Fibroblast of skin of left quadriceps (primary cell): ENCODE measurements around the gene DGLUCY.
"Not testable (repeated sequence)": the region's sequence is repeated elsewhere in the genome, so short reads cannot be mapped to it uniquely, and the experiment has no call there.

ENCODE experiments used
- DNase-seq, 2 experiments: peaks; one replicate each; pipeline ENCODE4 v3.0.0-alpha.2; 2013; ENCODE audit warnings: low read depth in 2 of 2

The DGLUCY gene

DNA sequence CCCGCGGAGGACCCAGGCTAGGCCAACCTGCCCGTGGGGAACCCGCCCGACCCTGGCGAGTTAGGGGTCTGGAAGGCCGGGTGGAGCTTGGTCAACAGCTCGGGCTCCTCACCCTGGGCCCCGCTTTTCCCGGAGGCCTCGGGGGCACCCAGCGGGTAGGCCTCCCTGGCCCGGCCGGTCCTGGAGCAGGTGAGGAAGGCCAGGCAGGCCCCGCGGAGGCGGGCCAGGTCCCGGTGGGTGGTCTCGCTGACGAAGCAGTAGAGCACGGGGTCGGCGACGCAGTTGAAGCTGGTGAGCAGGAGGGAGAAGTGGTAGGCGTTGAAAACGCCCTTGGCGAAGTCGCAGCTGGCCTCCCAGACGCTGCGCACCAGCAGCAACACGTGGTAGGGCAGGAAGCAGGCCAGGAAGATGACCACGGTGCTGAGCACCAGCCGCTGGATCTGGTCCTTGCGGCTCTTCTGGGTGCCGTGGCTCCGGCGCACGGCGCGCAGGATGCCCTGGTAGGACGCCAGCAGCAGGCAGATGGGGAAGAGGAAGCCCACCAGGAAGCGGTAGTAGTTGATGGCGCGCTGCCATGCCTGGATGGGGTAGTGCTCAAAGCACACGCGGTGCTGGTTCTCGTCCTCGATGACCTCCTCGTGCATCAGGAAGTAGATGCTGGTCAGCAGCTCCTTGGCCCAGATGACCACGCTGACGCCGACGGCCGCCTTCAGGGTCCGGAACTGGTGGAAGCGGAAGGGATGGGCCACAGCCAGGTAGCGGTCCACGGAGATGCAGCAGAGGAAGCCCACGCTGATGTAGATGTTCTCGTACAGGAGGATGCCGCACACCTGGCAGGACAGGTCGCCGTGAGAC lies 120.3 kb downstream of the DGLUCY start:
- no peak for DNase-seq

DNA sequence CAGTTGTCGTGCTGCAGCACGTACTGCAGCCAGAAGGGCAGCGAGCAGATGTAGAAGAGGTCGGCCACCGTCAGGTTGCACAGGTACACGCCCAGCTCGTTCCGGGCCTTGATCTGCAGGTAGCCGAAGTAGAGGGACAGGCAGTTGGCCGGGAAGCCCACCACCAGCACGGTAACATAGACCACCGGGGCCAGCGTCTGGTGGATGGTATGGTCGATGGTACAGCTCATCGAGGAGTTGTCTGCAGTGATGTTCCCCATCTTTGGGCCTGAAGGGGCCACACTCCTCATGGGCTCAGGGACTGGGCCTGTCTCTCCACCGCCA lies 120.9 kb downstream of the DGLUCY start:
- DNase-seq = no peak

DNA sequence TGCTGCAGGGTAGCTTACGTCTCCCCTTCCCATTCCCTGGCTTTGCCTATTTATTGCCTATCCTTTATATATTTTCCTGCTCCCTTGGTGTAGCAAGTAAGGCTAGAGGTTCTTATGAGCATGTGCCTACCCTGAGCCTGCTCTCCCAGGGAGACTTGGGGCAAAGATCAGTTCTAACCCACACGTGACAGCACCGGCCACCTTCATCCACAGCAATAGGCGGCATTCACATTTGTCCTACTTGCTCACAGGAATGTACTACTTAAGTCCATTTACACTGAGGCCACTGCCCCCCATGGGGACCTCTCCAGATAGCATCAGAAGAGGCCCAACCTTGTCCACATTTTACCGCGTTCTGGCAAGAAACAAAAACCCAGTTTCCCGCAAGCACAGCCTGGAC lies 122.0 kb downstream of the DGLUCY start:
- no peak for DNase-seq

DNA sequence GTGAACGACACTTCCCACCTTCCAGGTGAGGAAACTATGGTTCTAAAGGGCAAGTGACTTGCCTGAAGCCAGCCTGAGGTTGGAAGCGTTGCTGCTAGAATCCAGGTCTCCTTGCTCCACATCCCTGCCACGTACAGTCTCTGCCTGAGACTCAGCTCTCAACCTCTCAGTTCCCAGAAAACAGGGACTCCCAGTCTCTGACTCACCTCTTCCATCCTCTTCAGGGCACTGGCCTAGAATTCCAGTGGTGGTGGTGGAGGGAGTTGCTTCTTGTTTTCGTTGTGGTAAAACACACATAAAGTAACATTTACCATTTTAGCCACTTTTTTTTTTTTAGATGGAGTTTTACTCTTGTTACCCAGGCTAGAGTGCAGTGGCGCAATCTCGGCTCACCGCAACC lies 123.3 kb downstream of the DGLUCY start:
- peak; percentile 62 to 64 for DNase-seq

DNA sequence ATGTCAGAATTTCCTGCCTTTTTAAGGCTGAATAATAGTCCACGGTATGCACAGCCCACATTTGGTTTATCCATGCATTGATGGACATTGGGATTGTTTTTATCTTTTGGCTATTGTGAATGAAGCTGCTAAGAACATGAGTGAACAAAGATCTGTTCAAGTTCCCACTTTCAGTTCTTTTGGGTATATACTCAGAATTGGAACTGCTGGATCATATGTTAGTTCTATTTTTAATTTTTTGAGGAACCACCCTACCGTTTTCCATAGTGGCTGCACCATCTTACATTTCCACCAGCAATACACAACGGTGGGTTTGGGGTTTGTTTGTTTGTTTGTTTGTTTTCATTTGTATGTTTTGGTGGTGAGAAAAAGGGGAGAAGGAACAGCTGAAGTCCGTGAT lies 124.2 kb downstream of the DGLUCY start:
- no peak for DNase-seq

DNA sequence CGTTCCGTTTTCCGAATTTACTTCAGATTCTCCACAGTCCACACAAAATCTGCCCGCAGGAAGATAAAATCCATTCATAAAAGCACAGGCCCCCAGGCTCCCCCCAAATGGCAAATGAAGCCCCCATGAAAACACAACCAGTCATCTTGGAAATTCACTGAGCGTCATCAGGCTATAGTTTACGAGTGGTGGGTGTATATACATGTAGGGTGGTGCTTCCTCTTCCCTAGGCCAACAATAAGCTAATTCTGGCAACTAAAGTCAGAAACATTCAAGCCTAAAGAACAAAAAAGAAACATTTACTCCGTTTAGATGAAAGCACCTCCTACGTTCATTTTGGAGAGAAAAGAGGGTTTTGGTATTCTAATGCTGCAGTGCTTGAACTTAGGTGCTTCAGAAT lies 124.8 kb downstream of the DGLUCY start:
- DNase-seq = no peak

DNA sequence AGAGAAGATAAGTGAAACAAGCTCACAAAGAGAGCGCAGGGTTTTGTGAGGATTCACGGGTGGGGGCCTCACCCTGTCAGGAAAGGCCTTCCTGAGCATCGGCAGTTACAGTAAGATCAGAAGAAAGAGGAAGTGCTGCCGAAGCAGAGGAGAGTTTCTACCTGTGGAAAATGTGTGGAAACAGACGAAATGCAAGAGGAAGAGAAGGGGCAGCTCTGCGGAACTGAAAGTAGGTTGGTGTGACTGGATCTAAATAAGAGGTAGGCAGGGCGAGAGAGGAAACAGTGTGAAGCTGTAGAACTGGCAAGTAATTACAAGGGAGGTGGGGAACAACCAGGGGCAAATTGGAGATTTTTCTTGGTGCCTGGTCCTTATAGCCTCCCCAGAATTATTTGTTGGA lies 128.0 kb downstream of the DGLUCY start:
- no peak for DNase-seq

DNA sequence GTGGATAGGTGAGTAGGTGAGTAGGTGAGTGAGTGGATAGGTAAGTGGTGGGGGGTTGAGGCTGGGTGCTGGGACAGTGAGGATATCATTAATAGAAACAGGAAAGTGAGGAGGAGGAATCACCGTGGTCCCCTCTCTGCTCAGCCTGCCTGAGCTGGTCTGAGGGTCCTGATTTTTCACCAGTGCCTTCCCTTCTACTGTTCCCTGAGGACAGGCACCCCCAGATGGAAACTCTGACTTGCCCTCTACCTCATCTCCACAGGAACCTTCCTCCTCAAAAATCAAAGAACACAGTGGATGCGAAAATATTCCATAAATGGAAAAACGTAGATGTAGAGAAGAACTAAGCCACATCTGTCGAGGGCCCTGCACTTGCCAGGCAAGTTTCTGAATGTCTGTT lies 128.8 kb downstream of the DGLUCY start:
- no peak for DNase-seq

DNA sequence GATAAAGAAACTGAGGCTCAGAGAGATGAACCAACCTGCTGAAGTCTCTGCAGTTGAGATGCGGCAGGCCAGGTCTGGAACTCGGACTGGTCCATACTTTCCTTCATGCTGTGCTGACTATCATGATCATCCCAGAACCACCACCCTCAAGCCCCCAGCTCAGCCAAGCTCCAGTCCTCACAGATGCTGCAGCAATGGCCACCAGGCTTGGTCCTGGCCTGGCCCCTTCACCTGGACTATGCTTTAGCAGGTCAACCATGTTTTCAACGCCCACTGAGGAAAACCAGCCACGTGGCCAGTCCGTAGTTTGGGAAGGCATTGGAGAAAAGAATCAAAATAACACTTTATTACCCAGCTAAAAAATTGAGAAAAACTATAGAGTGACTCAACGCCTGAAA lies 129.2 kb downstream of the DGLUCY start:
- DNase-seq = no peak

DNA sequence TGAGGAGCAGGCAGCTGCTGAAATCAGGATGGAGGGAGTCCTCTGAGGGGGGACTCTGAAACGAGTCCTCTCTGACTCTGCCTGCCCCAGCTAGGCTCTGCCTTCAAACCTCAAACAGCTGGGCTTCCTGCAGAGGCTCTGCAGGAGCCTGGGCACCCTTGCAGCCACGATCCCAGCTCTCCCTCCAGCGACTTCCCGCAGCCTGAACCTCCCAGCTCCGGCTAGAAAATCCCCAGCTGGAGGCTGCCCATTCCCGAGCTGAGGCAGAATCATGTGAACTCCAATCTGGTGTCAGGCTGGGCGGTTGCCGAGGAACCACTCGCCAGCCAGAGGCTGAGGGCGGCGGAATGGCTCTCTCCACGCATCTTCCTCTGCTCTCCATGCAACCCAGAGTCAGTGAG lies 130.6 kb downstream of the DGLUCY start, which contains the start of gene GPR68:
TSS of gene GPR68 (minus strand) at position 204 of the 401 bp plus-strand sequence. CDS start 9,654 bp downstream, outside the sequence.
- DNase-seq = peak in 1 of 2 experiments; percentile 22

DNA sequence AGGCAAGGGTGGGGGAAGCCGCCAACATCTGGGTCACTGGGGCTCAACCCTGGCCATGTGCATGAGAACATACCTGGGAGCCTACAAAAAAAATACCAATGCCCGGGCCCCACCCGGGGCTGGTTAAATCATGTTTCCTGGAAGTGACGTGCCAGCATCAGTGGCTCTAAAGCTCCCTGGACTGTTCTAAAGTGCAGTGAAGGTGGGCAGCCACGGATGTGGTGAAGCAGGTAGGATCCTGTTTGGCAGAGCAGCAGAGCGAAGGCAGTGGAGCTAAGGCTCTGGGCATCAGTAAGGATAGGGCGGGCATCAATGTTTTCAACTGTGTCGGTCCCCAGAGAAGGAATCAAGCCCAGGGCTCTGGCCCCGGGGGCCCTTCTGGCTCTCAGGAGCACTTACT lies 131.2 kb downstream of the DGLUCY start:
- no peak for DNase-seq

DNA sequence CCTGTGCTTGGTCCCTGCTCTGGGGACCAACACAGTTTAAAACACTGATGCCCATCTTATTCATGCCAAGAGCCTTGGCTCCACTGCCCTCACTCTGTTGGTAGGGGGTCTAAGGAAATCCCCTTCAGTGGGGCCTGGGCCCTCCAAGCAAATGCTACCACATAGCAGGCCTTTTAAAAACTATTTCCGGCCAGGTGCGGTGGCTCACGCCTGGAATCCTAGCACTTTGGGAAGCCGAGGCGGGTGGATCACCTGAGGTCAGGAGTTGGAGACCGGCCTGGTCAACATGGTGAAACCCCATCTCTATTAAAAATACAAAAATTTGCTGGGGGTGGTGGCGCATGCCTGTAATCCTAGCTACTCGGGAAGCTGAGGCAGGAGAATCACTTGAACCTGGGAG lies 131.7 kb downstream of the DGLUCY start:
- not testable (repeated sequence) for DNase-seq

DNA sequence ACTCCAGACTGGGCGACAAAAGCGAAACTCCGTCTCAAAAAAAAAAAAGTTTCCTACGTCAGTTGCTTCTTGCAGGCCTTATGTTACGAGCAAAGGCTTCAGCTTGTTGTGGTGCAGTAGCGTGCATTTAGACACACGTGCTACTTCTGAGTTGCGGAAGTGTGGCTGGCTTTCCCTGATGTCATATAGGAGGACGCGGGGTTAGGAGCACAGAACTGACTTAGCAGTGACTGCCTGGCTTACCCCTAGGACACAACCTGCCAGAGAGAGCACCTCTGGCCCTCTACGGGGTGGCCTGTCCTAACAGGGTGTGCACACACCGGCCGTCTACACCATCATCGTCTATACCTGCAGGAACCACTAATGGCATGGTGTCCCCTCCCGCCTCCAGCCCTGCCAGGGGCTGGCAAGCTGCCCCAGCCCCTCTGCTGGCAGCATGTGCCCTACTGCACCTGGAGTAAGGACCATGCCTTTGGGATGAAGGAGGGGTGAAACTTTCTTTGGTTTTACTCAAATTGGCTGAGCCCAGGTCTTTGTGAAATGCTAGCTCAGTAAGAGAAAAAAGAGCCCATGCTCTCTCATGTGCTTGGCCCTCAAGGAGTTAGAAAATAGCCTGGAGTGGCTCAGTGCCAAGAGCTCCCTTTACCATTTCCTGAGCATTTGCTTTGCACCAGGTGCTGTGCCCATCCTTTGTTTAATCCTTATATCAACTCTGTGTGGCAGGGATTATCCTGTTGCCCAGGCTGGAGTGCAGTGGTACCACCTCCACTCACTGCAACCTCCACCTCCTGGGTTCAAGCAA lies 132.4 kb downstream of the DGLUCY start:
- no peak for DNase-seq

DNA sequence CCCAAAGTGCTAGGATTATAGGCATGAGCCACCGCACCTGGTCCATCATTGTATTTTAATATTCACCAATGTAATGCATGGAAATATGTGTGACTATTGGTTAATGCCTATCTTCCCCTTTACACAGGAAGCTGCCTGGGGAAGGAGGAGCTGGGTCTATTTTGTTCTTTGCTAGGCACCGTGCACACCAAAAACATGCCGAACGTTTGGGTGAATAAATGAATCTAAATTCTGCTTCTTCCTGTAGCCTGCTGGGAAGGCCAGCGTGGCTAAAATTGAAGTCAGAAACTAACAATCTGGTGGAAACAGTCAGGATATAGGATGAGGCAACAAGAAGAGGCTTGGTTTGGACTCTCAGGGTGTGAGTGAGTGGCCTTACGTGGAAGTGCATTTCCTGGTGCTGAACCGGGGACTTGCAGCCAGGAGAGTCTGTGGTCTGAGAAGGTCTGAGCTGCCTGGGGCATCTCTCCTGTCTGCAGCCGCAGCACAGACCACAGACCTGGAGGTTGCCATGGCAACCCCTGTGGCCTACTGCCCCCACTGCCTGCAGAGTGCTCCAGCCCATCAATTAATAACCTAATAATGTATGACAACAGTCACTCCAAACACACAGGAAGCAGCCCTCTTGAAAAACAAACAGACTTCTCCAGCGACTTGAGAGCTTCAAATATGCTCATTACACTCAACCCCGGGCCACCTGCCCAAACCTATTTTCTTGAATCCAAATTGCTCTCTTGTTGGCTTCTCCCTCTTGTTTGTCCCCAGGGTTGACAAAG lies 136.2 kb downstream of the DGLUCY start:
- no peak for DNase-seq

DNA sequence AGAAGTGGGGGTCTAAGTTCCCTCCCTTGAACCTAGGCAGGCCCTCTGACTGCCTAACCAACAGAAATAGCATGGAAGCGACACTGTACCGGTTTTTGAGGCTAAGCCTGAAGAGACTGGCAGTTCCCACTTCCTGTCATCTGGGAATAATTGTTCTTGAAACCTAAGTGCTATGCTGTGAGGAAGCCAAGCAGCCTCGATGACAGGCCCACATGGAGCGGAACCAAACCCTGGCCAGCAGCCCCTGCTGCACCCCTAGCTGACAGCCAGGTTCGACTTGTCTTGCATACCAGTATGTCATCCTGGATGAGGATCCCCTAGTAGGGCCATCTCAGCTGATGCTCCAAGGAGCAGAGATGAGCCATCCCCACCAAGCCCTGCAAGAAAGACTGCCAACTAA lies 137.0 kb downstream of the DGLUCY start:
- no peak for DNase-seq

DNA sequence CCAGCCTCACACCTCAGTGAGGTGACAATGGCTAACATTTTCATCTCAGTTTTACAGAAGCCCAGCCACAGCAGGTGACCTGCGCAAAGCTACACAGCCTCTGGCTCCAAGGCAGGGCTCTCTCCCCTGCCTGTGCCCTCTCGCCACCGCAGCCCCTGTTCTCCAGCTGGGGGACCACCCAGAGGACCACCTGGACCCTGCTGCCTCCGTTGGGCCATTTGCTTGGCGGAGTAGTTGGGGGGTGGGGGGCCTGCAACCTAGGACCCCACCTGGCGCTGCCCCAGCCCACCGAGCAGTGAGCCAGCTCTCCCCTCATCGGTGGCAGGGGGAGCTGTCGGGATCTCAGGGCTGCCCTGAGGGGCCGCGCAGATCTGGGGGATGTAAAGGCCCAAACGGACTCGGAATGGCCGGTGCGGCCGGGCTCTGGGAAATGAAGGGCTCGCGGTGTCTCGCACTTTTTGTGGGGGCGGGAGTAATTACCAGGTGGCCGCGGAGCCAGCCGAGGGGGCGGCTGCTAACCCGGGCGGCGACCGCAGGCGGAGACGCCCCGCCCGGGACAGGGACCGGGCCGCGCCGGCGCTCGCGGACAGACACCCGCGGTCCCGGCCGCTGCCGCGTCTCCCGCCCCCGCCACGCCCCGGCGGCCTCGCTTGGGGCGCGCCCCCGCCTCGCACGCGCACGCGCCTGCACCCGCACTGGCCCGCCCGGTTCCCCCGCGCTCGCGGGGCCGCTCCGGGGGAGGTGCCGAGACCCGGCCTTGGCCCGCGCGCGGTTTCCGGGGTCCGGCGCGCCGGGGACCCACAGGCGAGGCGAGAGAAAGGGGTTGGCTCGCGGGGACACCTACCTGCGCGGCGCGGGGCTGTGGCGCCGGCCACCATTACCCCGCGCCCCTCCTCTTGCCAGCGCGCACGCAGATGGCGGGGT lies 139.3 kb downstream of the DGLUCY start:
- no peak for DNase-seq

DNA sequence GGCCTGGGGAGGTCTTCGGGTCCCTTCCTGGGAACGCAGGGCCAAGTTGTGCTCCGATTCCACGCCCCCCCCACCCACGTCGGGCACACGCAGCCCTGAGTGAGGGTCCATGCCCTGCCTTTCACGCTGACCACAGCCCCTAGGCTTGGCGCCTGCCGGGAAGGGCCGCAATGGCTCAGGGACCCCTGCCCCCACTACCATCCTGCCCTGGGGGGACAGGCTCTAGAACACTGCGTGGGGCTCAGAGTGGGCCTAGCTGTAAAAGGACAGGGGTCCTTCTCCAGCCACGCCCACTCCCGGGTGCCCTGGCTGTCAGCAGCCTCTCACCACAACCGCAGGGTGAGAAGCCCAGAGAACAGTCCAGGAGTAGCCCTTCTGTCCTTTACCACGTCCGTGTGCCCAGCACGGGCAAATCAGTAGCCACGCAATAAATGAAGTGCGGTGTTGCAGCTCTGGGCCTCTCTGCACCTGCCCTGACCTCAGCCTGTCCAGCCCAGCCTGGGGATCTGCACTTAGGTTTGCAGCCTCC lies 140.0 kb downstream of the DGLUCY start:
- DNase-seq = no peak

DNA sequence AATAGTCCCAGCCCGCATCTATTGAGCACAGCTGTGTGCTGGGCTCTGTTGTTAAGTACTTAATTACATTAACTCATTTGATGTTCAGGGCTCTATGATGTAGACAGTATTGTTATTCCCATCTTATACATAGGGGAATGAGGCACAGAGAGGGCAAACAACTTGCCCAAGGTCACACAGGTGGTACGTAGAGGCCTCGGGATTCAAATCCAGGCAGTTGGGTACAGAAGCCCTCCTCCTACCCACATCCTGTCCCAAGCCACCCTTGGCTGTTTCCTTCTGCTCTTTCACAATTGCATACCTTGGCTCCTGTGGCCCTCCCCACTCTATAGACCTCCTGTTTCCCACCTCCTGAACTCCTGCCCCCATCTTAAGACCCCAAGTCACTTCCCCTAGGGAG lies 140.6 kb downstream of the DGLUCY start:
- no peak for DNase-seq

DNA sequence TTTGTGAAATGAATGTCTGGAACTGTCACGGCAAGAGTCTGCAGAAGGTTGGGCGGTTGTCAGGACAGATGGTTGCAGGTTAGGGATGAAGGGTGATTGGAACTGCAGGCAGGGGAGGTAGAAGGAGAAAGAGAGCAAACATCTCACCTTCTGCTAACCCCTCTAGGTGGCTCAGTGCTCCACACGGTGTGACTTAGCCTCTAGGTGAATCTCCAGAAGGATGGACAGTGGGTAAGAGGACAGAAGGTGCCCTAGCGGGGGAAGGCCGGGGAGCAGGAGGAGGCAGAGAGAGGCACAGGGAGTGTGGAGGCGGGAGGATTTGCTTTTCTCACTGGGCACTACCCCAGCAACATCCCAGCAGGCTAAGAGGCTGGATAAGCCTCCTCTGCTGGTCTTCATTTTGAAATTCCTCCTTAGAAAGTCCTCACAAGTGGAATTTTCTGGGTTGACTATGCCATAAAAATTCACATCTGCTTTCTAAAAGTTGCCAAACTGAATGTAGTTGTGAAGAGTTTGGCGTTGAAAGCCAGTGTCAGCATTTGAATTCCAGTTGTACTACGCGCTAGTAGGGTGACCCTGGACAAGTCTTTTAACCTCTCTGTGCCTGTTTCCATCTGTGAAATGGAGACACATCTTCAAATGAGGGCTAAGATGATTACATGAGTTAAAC lies 141.3 kb downstream of the DGLUCY start:
- DNase-seq = no peak

DNA sequence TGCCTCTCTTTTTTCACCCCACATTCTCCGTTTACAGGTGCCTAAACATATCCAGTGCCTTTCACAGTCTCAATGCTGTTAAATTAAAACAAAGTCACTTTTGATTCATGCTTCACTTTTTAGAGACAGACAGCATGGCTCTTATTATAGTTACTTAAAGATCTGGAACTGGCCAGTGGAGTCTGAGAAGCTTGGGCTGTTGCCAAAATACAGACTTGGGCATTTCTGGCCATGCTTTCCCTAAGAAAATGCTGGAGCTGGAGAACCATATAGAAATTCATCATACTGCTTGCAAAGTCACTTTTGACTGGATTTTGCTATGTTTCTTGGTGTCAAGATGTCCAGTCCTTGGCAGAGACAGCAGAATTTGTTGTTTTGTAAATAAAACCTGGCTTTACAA lies 142.8 kb downstream of the DGLUCY start:
- no peak for DNase-seq
